Cardiac muscle cell (in vitro differentiated cells and primary cell): ENCODE data around the gene PARP1. TPM values are rescaled to one million over a fixed set of nuclear protein-coding genes. Genes with fewer than 3 reads are reported as not detected.

ENCODE experiments used
- DNase-seq, 2 donors: peaks; one replicate each; pipeline versions ENCODE4 v3.0.0 to v3.0.0-alpha.2; 2010 to 2017; ENCODE audit warnings: low read depth in 1 of 2, low spot score in 1 of 2
- H3K27ac ChIP-seq: fragments of 200-600 bp; sonication (generic); 2 replicates; pipeline ENCODE4 v1.5.1; 2016
- H3K27me3 ChIP-seq: fragments of 200-600 bp; sonication (generic); 2 replicates; pipeline ENCODE4 v1.6.0; 2016; ENCODE audit warnings: control low read depth
- H3K36me3 ChIP-seq: fragments of 200-600 bp; sonication (generic); 2 replicates; pipeline ENCODE4 v1.5.1; 2016; ENCODE audit warnings: control low read depth
- H3K4me1 ChIP-seq: fragments of 200-600 bp; sonication (generic); 2 replicates; pipeline ENCODE4 v1.8.1; 2017; ENCODE audit warnings: low read depth, mild to moderate bottlenecking, mixed run types
- H3K4me3 ChIP-seq: fragments of 200-600 bp; sonication (generic); 2 replicates; pipeline ENCODE4 v1.5.1; 2016; ENCODE audit warnings: mild to moderate bottlenecking
- H3K9me3 ChIP-seq: fragments of 200-600 bp; sonication (generic); 2 replicates; pipeline ENCODE4 v1.5.1; 2017; ENCODE audit warnings: low read depth, mild to moderate bottlenecking, control low read depth
- CTCF ChIP-seq: IDR thresholded peaks from 2 replicates; pipeline ENCODE4 v1.5.1; 2012; ENCODE audit warnings: low read depth, mild to moderate bottlenecking, low read length
- polyA plus RNA-seq: library from polyadenylated mRNA; unstranded; fragments of >200 nt; fragmentation: Nextera tagmentation; extraction: Ambion mirVana; gene quantifications from 2 replicates; pipeline ENCODE4 v1.2.1, GENCODE V29; 2016
- total RNA-seq: library from RNA; depleted of rRNA; stranded (reverse); fragments of >200 nt; gene quantifications from 2 replicates; pipeline ENCODE4 v1.2.3, GENCODE V29; 2016

The PARP1 gene
- total and polyA plus RNA-seq, 2 experiments from 2014 or later, result 192 to 373 TPM

GRCh38 chr1:226365831-226366231 lies 42.1 kb downstream of the PARP1 start:
- peaks cover 30% of the 10 kb centered on the region for H3K4me1 ChIP-seq
- no peak for TF ChIP-seq CTCF
- peaks cover 83% of the 10 kb centered on the region for H3K36me3 ChIP-seq
- no peaks in the 10 kb centered on the region for H3K27me3 ChIP-seq
- peak in 1 of 2 donors; percentile 6 for DNase-seq
- H3K9me3 ChIP-seq, result no peaks in the 10 kb centered on the region
- H3K27ac ChIP-seq, result no peak overlapping the region
- H3K4me3 ChIP-seq, result no peak overlapping the region

- Histone ChIP-seq H3K36me3 (peaks cover 79% of the 10 kb centered on the region), H3K4me3 (no peak overlapping the region), H3K4me1 (peaks cover 30% of the 10 kb centered on the region), H3K27ac (peak overlapping the region; percentile 59), H3K9me3 (no peaks in the 10 kb centered on the region), H3K27me3 (no peaks in the 10 kb centered on the region)
- TF ChIP-seq CTCF, result no peak
- no peak for DNase-seq
Measured at GRCh38 chr1:226364901-226365565, 42.9 kb downstream of the PARP1 start.

- DNase-seq, result peak; percentile 43 to 71
- H3K4me3 ChIP-seq, result no peak overlapping the region
- H3K9me3 ChIP-seq, result no peaks in the 10 kb centered on the region
- H3K27me3 ChIP-seq, result no peaks in the 10 kb centered on the region
- no peak for TF ChIP-seq CTCF
- peak overlapping the region; percentile 59 for H3K27ac ChIP-seq
- peaks cover 30% of the 10 kb centered on the region for H3K4me1 ChIP-seq
- peaks cover 83% of the 10 kb centered on the region for H3K36me3 ChIP-seq
Measured at GRCh38 chr1:226364514-226364899, 43.4 kb downstream of the PARP1 start.

- Histone ChIP-seq H3K27me3 (no peaks in the 10 kb centered on the region), H3K4me3 (no peak overlapping the region), H3K27ac (peak overlapping the region; percentile 59), H3K9me3 (no peaks in the 10 kb centered on the region), H3K36me3 (peaks cover 78% of the 10 kb centered on the region), H3K4me1 (peaks cover 30% of the 10 kb centered on the region)
- TF ChIP-seq CTCF, result no peak
- no peak for DNase-seq
Measured at GRCh38 chr1:226363801-226364513, 43.9 kb downstream of the PARP1 start.

GRCh38 chr1:226362891-226363447 lies 44.9 kb downstream of the PARP1 start:
- no peak for TF ChIP-seq CTCF
- H3K4me3 ChIP-seq, result no peak overlapping the region

More at GRCh38 chr1:226362891-226363447, 44.9 kb downstream of the PARP1 start:
- H3K36me3 ChIP-seq, result peaks cover 69% of the 10 kb centered on the region
- DNase-seq, result peak in 1 of 2 donors; percentile 57
- H3K4me1 ChIP-seq, result peaks cover 30% of the 10 kb centered on the region
- no peaks in the 10 kb centered on the region for H3K27me3 ChIP-seq
- no peaks in the 10 kb centered on the region for H3K9me3 ChIP-seq
- peak overlapping the region; percentile 37 for H3K27ac ChIP-seq
